ENCODE data around the gene MTG2. TPM values are rescaled to one million over a fixed set of nuclear protein-coding genes. Genes with fewer than 3 reads are reported as not detected.

MTG2 gene
- total RNA-seq, 1 donor from 2014 or later: 14.9 TPM

DNA sequence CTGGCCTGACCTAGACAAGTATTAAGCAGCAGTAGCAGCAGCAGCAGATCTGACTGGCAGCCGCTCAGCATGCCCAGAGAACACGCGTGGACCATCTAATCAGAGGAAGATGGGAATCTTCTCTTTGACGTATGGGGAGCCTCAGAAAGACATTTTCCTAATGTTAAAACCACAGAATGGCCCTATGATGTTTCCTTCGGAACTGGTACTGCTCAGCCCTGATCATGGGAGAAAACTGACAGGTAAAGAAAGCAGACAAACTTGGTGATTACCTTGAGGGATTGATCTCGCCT is 45.8 kb upstream of the MTG2 start:
- no peak overlapping the region for H3K4me3 ChIP-seq (ENCODE audit: low read depth, low read length)
- TF ChIP-seq, protein P1, sequence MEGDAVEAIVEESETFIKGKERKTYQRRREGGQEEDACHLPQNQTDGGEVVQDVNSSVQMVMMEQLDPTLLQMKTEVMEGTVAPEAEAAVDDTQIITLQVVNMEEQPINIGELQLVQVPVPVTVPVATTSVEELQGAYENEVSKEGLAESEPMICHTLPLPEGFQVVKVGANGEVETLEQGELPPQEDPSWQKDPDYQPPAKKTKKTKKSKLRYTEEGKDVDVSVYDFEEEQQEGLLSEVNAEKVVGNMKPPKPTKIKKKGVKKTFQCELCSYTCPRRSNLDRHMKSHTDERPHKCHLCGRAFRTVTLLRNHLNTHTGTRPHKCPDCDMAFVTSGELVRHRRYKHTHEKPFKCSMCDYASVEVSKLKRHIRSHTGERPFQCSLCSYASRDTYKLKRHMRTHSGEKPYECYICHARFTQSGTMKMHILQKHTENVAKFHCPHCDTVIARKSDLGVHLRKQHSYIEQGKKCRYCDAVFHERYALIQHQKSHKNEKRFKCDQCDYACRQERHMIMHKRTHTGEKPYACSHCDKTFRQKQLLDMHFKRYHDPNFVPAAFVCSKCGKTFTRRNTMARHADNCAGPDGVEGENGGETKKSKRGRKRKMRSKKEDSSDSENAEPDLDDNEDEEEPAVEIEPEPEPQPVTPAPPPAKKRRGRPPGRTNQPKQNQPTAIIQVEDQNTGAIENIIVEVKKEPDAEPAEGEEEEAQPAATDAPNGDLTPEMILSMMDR (conservative IDR thresholded peaks at IDR 0.05; ENCODE audit: low read depth, low read length): no peak
- no peak for DNase-seq (ENCODE audit: low read depth)

DNA sequence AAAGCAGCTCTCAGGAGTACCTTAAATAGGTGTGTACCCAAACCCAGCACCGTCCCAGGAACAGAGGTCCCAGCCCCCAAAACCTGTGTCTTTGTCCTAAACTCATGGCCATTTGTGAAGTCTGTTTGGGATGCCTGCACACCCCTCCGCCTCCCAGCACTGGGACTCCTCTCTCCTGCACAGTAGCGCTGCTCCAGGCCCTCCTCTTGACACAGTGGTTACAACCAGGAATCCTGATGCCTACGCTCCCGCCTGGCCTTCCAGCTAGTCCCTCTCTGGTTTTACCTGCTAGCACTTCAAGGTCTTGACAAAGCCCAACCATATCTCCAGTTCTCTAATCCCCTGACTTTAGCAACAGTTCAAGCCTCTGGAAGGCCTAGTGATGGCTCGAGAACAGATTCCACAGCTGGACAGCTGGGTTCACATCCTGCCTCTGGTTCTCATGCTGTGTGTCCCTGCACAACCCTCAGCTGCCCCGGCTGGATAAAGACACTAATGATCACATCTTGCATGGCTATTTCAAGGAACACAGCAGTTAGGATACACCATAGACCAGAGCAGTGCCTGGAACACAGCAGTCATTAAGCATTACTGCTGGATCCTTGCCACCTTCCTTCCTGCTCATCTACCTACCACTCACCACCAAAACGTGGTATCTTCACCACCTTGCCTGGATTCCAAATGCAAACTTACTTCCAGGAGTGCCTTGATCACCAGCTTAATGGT is 45.2 kb upstream of the MTG2 start:
- TF ChIP-seq, protein P1 (conservative IDR thresholded peaks at IDR 0.05; ENCODE audit: low read depth, low read length): no peak
- H3K4me3 ChIP-seq (ENCODE audit: low read depth, low read length): no peak overlapping the region
- DNase-seq (ENCODE audit: low read depth): no peak

DNA sequence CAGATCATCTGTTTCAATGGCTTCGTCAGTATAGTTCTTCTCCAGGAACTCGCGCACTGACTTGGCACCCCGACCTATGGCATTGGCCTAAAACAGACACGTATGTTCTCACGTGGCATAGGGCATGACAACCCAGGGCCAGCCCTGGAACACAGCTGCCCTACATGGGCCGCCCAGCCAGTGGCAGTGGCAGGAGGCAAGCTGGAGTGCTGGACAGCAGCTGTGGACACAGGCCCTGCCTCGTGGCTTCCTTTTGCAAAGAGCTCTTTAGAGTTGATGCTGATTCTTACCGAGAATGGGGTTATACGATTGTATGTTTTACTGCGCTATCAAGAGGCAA is 44.7 kb upstream of the MTG2 start:
- TF ChIP-seq, protein P1 (conservative IDR thresholded peaks at IDR 0.05; ENCODE audit: low read depth, low read length): no peak
- H3K4me3 ChIP-seq (ENCODE audit: low read depth, low read length): no peak overlapping the region
- DNase-seq (ENCODE audit: low read depth): no peak

DNA sequence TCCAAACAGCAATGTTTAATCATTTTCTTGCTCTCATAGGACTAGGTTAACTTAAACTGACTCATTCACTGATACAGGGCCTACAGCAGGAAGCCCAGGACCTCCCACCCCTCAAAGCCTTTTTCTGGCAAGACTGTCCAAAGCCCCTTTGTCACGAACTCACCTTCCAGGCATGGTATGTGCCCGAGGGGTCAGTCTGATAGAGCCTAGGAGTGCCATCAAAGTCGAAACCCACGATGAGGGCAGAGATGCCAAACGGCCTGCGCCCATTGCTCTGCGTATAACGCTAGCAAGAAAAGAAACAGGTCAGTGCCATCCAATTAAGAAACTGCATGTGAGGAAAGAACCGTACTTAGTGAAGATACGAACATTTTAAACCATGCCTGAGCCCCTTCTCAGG is 43.9 kb upstream of the MTG2 start:
- DNase-seq (ENCODE audit: low read depth): no peak
- H3K4me3 ChIP-seq (ENCODE audit: low read depth, low read length): no peak overlapping the region
- TF ChIP-seq, protein P1 (conservative IDR thresholded peaks at IDR 0.05; ENCODE audit: low read depth, low read length): no peak

DNA sequence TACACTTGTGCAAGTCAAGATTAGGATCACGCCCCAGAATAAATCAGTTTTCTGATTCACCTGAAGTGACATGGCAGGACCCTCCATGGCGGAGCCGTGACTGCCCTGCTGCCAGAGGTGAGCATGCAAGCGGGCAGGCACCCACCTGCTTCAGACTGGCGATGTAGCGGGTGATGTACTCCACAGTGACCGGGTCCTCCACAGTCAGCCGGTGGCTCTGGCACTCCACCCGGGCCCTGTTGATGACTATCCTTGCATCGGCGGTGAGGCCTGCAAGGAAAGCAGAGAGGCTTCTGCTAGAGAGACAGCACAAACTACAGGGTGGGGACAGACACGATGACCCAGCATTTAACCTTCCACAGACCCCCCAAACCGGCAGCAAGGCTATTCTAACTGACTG is 43.2 kb upstream of the MTG2 start:
- no peak overlapping the region for H3K4me3 ChIP-seq (ENCODE audit: low read depth, low read length)
- TF ChIP-seq, protein P1 (conservative IDR thresholded peaks at IDR 0.05; ENCODE audit: low read depth, low read length): no peak

DNA sequence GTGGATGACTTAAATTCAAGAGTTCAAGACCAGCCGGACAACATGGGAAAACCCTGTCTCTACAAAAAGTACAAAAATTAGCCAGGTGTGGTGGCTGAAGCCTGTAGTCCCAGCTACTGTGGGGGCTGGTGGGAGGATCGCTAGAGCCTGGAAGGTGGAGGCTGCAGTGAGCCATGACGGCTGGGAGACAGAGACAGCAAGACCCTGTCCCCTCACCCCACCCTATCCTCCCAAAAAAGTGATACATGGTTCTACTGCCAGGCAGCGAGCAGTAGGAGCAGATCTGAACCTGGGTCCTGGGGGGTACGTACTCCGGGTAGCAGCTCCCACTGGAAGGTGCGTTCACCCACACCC is 41.8 kb upstream of the MTG2 start:
- H3K4me3 ChIP-seq (ENCODE audit: low read depth, low read length): peak overlapping the region; percentile 80
- no peak for DNase-seq (ENCODE audit: low read depth)
- TF ChIP-seq, protein P1 (conservative IDR thresholded peaks at IDR 0.05; ENCODE audit: low read depth, low read length): no peak

More for the DNA sequence above, 43.2 kb upstream of the MTG2 start:
- no peak for DNase-seq (ENCODE audit: low read depth)

All from epithelial cell of proximal tubule (primary cell).